UCSD-AML1 (cell line): Measurements from ENCODE around the gene RASGRF1.
"Not testable (repeated sequence)": the region's sequence is repeated elsewhere in the genome, so short reads cannot be mapped to it uniquely, and the experiment has no call there.

Source experiments
- DNase-seq: peaks from one replicate; lab custom pipeline; 2025; ENCODE audit not compliant: unreplicated experiment; lab: John Stamatoyannopoulos, UW

RASGRF1 gene, protein sequence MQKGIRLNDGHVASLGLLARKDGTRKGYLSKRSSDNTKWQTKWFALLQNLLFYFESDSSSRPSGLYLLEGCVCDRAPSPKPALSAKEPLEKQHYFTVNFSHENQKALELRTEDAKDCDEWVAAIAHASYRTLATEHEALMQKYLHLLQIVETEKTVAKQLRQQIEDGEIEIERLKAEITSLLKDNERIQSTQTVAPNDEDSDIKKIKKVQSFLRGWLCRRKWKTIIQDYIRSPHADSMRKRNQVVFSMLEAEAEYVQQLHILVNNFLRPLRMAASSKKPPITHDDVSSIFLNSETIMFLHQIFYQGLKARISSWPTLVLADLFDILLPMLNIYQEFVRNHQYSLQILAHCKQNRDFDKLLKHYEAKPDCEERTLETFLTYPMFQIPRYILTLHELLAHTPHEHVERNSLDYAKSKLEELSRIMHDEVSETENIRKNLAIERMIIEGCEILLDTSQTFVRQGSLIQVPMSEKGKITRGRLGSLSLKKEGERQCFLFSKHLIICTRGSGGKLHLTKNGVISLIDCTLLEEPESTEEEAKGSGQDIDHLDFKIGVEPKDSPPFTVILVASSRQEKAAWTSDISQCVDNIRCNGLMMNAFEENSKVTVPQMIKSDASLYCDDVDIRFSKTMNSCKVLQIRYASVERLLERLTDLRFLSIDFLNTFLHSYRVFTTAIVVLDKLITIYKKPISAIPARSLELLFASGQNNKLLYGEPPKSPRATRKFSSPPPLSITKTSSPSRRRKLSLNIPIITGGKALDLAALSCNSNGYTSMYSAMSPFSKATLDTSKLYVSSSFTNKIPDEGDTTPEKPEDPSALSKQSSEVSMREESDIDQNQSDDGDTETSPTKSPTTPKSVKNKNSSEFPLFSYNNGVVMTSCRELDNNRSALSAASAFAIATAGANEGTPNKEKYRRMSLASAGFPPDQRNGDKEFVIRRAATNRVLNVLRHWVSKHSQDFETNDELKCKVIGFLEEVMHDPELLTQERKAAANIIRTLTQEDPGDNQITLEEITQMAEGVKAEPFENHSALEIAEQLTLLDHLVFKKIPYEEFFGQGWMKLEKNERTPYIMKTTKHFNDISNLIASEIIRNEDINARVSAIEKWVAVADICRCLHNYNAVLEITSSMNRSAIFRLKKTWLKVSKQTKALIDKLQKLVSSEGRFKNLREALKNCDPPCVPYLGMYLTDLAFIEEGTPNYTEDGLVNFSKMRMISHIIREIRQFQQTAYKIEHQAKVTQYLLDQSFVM (N-terminal part only)

DNA sequence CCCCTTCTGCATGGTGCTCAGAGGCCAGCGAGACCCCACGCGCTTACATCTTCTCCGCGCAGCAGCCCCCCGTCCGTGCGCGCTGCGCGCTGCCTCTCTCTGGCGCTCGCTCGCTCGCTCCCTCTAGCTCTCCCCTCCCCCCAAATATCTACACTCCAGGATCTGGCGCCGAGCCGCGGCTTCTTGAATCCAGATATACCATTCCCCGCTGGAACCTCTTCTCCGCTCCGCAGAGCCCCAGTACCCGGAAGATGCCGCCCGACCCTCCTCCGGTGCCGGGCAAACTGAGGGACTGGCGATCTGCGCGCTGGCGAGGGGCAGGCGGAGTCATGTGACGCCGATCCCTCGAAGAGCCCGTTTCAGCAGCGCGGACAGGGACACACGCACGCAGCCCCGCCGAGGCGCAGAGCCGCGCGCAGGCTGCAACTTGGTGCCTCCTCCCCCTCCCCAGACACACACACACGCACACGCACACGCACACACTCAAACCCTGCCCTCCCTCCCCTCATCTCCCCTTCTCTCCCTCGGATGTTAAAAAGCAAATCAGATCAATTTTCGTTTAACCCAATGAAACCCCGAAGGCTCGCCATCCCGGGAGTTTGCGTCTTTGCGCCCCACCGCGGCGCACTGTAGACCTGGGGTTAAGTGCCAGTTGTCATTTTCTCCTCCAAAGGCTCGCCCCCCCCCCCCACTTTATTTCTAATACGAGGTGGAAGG, at the start of gene RASGRF1:
RASGRF1 (minus strand) TSS at position 294 of the 717 bp plus-strand sequence; CDS start at position 12, 282 bp downstream.
- no peak for DNase-seq

DNA sequence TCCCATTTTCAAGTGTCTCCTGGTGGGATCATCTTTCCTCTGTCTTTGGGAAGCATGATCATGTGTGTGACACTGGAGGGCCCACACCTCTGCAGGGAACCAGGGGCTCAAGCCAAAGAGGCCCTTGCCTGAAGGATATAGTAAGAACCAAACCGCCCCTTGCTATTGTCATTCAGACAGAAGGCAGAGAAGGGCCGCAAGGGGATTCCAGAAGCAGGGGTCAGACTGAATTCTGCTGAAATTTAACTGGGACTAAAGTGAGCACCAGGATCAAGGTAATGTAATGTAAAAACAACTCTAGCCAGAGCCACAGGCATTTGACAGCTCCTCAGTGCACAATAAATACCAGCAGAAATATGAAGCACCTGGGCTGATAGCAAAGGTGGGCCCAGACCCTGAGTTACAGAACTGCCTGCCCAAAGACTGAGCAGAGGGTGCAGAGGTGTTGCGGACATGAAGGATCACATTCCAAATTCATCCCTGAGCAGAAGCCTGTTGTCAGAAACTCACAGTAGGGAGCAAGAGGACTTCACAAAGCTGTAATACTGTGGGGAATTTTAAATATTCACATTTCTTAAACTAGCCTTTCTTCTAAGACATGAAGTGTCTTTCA, 46.0 kb upstream of the RASGRF1 start:
- DNase-seq = no peak

DNA sequence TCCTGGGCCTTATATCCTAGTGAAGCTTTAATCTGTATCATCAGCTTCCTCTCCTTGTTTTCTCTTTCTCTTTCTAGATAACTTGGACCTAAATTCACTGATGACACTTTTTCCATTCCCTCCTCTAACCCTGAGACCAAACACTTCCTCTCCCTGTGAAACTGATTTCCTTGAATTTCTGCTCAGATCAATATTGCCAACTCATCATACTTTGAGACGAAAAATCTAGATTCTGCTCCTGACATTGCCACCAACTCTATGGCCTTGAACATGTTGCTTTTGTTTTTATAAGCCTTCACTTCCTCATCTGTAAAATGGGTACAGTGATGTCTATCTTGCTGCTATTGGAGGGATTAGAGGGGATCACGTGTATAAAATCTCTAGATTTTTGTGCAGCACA, 42.7 kb upstream of the RASGRF1 start:
- DNase-seq = no peak

DNA sequence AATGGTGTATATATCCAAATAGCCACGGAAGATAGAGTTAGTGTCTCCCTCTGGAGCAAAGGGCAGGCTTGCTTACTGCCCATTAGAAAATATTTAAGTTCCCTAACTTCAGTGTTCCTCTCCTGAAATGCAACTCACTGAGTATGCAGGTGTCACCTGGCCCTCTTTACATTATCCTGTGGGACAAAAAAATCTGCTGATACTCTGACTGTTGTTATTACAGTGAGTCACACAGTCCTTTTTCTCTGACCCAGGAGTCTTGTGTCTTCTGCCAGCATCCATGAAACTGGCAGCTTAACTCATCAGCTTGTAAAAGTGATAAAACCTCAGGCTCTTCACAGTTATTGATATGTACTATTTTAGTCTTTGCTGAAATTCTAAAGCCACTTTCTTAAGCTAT, 42.2 kb upstream of the RASGRF1 start:
- no peak for DNase-seq

DNA sequence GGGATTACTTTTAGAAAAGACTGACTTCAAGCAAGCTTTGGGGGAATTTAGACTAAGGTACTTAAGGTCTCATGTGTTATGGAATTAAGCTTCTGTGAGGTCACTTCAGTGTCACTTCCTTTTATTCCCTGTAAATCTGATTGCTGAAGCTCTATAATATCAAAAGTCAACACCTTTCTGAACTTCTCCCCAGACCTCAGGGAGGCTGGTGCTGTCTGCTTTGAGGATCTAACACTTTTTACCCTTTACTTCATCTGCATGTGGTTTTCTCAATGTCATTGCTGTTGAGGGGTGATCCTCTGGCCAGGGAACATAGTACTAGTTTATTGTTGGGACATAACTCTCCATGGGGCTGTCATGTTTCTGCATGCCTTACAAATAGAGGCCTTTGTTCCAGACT, 41.8 kb upstream of the RASGRF1 start:
- no peak for DNase-seq

DNA sequence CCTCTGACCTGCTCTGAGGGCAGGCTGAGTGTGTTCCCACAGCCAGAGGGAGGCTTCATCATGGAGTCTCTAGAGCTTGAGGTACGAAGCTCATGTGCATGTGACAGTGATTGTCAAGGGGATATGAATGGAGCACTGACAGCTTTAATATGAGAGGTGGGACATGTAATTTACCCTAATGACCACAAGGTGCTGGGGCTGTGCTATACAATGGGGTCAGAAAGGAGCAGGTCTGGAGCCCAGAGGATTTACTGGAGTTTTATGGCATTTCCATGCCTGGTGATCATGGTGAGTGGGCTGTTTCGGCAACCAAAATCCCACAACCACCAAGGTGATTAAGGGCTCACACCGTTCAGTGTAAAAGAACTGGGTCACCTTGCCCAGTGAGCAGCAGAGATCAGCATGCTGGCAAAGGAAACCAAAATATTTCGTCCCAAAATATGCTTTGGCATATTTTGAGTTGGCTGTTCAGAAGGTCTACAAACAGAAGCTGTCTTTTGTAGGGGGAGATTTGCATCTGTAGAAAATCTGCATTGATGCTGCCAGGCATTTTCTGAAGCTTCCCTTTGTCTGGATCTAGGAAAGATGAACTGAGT, 40.1 kb upstream of the RASGRF1 start:
- DNase-seq = no peak

DNA sequence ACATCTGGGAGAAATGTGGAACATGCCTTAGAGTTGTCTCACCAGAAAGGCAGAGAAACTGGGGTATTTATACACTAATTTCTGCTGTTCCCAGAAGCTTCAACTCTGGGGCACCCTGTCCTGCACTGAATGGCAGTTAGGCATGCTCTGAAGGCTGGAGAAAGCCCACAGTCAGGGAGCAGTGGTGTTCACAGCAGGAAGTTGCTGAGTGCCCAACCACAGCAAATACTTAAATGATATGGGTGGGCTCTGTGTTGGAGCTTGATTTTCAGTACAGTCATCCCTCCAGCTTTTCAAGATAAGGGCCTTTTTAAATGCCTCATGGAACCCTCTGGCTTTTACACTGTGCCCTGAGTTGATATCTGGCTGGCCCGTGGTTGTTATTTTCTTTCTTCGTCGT, 38.7 kb upstream of the RASGRF1 start:
- DNase-seq = no peak

DNA sequence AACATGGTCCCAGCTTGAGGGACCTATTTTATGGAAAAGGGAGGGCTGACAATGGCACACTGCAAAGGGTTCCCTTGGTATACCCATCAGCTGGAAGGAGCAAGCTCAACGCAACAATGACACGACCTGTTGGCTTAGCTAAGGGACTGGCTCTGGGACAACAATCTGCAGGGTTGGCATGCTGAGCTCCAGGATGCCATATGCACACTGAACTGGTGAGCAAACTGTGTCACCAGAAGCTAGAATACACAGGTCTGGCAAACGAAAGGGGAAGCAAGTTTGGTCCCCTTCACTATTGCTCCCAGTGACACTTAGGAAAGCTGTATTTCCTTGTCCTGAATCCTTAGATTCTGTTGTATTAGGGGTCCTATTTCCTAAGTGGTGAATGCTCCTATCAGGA, 38.0 kb upstream of the RASGRF1 start:
- DNase-seq = no peak

DNA sequence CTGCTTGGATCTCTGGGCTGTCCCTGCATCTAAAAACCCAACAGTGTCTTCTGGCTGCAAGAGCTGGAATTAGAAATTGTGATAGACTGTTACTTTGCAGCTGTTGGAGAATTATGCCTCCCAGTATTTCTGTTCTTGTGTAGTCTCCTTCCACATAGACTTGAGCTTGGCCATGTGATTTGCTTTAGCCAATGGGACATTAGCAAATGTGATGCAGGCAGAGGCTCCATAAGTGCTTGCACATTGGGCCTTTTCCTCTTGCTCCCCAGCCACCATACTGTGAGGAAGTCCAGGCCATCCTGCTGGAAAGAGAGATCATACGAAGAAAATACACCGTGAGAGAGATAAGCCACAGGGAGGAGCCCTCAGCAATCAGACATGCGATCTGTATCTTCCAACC, 33.8 kb upstream of the RASGRF1 start:
- DNase-seq = no peak

DNA sequence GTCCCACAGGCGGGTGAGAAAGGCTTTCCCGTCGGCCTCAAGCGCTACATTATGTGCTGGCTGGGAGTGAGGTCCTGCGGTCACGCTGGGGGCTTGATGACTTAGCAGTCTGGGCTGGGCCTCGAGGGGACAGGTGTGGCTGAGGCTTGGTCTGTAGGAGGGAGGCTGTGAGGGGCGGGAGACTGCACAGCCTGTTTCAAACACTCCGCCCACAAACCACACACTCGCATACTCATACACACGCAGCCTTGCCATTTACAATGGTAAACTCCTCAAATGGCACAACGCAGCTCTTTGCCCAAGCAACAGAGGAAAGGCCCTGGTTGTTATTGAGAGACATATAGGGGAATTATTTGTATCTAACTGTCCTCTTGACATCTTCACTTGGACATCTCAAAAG, 32.4 kb upstream of the RASGRF1 start:
- DNase-seq = no peak

DNA sequence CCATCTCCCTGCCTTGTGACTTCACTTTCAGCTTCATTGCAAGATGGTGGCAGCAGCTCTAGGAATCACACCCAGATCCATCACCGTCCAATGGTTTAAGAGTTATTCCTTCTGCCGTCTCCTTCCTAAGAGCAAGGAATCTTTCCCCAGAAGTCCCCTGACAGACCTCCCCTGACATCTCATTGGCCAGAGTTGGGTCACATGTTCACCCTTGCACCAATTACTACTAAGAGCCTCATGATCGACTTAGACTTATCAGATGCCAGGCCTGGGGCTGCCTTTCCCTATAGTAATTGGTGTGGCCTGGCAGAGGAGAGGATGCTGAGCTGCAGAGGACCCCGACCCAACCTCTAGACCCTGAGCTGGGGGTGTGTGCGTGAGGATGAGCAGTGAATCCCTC, 31.8 kb upstream of the RASGRF1 start:
- no peak for DNase-seq

DNA sequence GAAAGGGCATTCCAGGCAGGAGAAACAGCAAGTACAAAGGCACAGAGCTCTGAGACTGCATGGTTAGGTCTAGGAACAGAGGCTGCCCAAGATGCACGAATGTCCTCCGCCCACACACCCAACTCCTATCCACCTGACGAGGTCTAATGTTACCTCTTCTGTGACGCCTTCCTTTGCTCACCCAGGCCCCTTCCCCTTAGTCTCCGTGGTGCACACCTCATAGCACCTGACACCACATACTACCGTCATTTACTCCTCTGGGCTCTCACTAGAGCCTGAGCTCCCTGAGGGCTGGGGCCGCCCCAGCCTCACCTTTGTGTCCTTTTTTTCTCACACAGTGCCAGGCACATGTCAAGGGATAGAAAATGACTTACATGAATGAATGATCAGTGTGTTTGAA, 31.0 kb upstream of the RASGRF1 start:
- DNase-seq = no peak

DNA sequence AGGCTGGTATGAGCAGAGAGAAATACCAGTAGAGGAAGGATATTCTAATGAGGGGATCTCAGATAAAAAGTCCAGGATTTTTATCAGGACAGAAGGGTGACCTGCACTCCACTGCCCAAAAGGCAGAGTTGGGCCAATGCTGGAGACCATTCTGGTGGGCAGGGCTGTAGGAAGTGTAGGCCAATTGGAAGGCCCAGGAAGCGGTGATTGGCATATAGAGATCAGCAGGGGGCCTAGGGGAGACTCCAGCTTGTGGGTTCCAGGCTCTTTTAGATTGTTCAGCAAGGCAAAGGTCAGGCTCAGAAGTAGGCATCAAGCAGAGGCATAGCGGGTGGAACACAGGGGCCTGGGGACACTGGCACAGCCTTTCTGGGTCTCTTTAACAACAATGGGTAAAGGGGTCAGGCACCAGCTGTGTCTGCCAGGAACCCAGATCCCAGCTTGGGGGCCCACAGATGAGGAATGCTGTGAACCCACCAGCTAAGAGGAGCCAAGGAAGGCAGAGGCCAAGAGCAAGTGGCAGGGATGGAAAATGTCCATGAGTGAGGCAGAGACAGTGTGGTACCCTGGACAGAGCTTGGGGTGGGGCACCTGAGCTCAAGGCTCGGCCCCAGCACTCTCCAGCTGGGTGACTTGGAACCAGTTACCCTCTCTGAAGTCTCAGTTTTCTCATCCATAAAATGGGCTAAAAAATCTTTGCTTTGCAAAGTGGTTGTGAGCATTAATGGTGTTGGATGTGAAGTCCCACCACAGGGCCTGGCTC, 27.0 kb upstream of the RASGRF1 start:
- DNase-seq = no peak

DNA sequence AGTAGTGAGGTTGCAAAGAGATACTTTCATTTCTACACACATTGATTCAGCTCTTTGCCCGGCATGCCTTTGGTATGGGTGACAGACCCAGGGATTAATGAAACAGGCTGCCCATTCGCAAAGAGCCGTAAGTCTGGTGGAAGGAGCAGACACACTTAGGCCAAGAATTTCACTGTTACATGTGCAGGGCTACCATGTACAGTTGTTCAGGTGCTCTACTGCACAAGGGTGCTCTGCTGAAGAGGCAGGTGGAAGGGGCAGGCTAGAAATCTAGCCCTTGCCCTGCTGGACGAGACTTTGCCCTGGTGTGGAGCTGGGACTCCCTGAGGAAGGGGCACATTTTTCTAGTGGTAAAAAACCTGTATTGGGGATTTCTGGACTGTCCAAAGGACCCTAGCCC, 26.2 kb upstream of the RASGRF1 start:
- no peak for DNase-seq

DNA sequence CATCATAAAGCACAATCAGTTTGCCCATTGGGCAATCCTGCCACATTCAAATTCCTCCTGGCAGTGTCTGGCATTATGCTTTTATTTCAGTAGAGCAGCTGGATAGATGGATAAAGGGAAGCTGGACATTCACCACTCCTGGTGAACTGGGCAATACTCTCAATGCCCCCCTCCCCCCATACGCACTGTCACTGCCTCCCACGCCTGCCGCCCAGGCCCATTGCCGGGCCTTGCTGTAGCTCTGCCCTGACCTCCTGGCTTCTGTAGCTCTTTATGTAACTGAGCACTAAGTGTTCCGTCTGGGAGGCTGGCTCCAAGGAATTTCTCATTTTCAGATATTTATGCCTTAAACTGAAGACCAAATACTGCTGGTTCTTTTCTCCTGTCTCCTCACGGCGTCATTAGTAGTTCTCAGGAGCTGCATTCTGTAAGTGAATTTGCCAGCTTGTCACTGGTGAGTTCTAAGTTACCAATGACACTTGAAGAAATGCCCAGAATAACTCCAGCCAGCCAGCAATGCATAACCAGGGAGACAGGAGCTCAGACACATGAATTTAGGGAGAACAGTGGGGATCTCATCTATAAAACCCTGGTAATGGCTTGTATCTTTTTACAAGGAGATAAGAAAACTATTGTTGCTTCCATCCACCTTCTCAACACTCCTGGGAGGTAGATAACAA, 25.5 kb upstream of the RASGRF1 start:
- DNase-seq = no peak

DNA sequence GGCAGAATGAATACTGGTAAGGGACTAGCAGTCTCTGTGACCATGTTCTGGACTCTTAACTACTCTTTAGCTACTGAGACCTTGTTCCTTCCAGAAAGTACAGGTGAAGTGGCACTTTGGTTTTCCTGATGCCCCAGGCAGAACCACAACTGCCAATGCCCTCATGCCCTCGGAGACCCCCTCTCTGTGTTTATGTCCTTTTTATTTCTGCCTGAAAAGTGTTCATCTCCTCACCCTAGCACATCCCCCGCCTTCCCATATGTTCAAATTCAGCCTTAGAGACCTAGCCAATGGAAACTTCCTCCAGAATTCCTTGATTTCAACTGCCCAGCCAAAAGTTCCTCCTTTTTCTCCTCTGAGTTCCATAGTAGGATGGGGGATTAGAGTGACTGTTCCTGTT, 23.3 kb upstream of the RASGRF1 start:
- no peak for DNase-seq

DNA sequence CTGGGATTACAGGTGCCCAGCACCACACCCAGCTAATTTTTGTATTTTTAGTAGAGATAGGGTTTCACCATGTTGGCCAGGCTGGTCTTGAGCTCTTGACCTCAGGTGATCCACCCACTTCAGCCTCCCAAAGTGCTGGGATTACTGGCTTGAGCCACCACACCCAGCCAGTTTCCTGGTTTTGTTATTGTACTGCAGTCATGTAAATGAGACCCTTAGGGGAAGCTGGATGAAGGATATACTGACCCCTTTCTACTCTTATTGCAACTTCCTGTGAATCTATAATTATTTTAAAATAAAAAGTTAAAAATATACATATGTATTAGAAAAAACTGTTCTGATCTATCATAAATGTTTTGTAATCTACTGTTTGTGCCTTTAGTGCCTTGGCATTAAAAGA, 20.8 kb upstream of the RASGRF1 start:
- not testable (repeated sequence) for DNase-seq

DNA sequence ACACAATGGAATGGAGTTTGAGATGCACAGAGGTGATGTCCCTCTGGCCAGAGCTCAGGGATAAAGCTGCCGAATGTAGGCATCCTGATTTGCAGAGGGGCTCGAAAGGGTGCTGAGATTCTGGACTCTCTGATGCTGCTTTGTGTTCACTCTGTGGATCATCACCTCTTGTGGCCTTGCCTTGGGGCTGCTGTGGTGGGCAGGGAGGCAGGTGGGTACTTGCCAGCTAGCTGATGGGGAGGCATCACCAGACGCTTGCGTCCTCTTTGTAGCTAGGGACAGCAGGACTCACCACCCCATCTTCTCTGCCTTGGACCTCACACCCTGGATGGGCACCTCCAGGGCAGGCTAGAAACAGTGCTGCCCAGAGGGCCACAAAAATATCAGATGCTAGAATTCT, 14.6 kb upstream of the RASGRF1 start:
- DNase-seq = no peak

DNA sequence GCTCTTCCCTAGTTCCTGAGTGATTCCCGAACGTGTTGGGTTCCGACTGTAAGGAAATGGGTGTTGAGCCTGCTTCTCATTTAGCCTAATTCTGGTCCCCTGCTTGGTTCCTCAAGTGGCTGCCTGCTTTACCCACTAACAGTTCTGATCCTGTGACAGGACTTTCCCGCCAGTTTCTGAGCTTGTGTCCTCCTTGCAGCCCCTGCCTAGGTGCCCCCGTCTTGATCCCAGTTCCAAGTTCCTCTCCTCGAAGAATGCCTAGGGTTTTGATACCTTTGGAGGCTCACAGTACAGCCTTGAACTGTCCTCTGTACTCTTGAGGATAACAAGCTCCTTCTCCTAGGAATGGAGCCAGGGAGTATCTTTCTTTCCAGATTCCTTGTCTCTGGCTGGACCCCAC, 12.0 kb upstream of the RASGRF1 start:
- DNase-seq = no peak
